Measurements from ENCODE around the gene GAL3ST2. TPM values are rescaled to one million over a fixed set of nuclear protein-coding genes. Genes with fewer than 3 reads are reported as not detected.

GAL3ST2 gene
- total and polyA plus RNA-seq, 4 donors: 0.03 to 0.33 (median 0.23) TPM; not detected in 1

GRCh38 chr2:241834527-241835210 lies 58.0 kb downstream of the GAL3ST2 start (continued):
- TF ChIP-seq, protein P1, sequence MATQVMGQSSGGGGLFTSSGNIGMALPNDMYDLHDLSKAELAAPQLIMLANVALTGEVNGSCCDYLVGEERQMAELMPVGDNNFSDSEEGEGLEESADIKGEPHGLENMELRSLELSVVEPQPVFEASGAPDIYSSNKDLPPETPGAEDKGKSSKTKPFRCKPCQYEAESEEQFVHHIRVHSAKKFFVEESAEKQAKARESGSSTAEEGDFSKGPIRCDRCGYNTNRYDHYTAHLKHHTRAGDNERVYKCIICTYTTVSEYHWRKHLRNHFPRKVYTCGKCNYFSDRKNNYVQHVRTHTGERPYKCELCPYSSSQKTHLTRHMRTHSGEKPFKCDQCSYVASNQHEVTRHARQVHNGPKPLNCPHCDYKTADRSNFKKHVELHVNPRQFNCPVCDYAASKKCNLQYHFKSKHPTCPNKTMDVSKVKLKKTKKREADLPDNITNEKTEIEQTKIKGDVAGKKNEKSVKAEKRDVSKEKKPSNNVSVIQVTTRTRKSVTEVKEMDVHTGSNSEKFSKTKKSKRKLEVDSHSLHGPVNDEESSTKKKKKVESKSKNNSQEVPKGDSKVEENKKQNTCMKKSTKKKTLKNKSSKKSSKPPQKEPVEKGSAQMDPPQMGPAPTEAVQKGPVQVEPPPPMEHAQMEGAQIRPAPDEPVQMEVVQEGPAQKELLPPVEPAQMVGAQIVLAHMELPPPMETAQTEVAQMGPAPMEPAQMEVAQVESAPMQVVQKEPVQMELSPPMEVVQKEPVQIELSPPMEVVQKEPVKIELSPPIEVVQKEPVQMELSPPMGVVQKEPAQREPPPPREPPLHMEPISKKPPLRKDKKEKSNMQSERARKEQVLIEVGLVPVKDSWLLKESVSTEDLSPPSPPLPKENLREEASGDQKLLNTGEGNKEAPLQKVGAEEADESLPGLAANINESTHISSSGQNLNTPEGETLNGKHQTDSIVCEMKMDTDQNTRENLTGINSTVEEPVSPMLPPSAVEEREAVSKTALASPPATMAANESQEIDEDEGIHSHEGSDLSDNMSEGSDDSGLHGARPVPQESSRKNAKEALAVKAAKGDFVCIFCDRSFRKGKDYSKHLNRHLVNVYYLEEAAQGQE (IDR thresholded peaks at IDR 0.05): no peak
- TF ChIP-seq GABPA (IDR thresholded peaks at IDR 0.05 in 1 of 2, conservative IDR thresholded peaks at IDR 0.05 in 1 of 2) (no peak), EGR1 (IDR thresholded peaks at IDR 0.05; ENCODE audit: low read depth in 2 of 2) (no peak), FOXA1 (IDR thresholded peaks at IDR 0.05) (no peak), RXRA (IDR thresholded peaks at IDR 0.05) (no peak)

DNA sequence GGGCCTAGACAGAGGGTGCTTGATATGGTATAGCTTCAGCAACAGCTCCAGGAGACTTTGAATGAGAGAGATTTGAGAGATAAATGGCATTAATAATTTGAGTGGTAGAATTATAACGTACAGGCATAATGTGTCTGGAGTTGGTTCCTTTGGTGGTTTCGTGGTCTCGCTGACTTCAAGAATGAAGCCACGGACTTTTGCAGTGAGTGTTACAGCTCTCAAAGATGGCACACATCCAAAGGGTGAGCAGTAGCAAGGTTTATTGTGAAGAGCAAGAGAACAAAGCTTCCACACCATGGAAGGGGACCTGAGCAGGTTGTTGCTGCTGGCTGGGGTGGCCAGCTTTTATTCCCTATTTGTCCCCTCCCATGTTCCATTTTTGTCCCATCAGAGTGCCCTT lies 59.0 kb downstream of the GAL3ST2 start:
- Histone ChIP-seq H3K4me1 (ENCODE audit: control insufficient read depth in 4 of 4, insufficient read depth in 4 of 4, low read length in 3 of 4) (no peaks in the 10 kb centered on the region), H3K4me3 (ENCODE audit: low read depth in 1 of 3, low read length in 3 of 3) (no peak overlapping the region)
- 73% methylated on average over 4 of the region's 4 CpGs for WGBS

More for the DNA sequence above, 59.0 kb downstream of the GAL3ST2 start:
- H3K27me3 ChIP-seq (ENCODE audit: control insufficient read depth in 4 of 4, insufficient read depth in 4 of 4, low read length in 3 of 4): no peaks in the 10 kb centered on the region
- H3K9ac ChIP-seq (ENCODE audit: low read depth in 1 of 2, low read length in 2 of 2): no peak overlapping the region
- TF ChIP-seq FOXA2 (IDR thresholded peaks at IDR 0.05) (no peak), JUND (IDR thresholded peaks at IDR 0.05) (no peak), HNF4A (conservative IDR thresholded peaks at IDR 0.05) (no peak), NR2F2 (IDR thresholded peaks at IDR 0.05) (no peak), ZBTB33 (IDR thresholded peaks at IDR 0.05) (no peak), FOXA1 (IDR thresholded peaks at IDR 0.05) (no peak), CTCF (IDR thresholded peaks at IDR 0.05; ENCODE audit: low read depth, low read length, missing input control) (no peak), TAF1 (conservative IDR thresholded peaks at IDR 0.05) (no peak), YY1 (IDR thresholded peaks at IDR 0.05) (no peak), RAD21 (IDR thresholded peaks at IDR 0.05) (no peak), EGR1 (IDR thresholded peaks at IDR 0.05; ENCODE audit: low read depth in 2 of 2) (no peak), HNF4G (IDR thresholded peaks at IDR 0.05) (no peak), SP1 (IDR thresholded peaks at IDR 0.05) (no peak), RXRA (IDR thresholded peaks at IDR 0.05) (no peak), GABPA (IDR thresholded peaks at IDR 0.05 in 1 of 2, conservative IDR thresholded peaks at IDR 0.05 in 1 of 2) (no peak)
- TF ChIP-seq, protein P1 (IDR thresholded peaks at IDR 0.05): no peak
- TF ChIP-seq, protein P2, sequence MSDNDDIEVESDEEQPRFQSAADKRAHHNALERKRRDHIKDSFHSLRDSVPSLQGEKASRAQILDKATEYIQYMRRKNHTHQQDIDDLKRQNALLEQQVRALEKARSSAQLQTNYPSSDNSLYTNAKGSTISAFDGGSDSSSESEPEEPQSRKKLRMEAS (IDR thresholded peaks at IDR 0.05): no peak
- TF ChIP-seq, protein P3, sequence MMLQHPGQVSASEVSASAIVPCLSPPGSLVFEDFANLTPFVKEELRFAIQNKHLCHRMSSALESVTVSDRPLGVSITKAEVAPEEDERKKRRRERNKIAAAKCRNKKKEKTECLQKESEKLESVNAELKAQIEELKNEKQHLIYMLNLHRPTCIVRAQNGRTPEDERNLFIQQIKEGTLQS (IDR thresholded peaks at IDR 0.05): no peak
- no peak overlapping the region for H3K27ac ChIP-seq (ENCODE audit: low read depth in 1 of 2, low read length in 2 of 2)
- DNase-seq (ENCODE audit: low spot score): no peak
- no peaks in the 10 kb centered on the region for H3K9me3 ChIP-seq (ENCODE audit: control insufficient read depth in 4 of 4, low read length in 3 of 4)
- no peaks in the 10 kb centered on the region for H3K36me3 ChIP-seq (ENCODE audit: control insufficient read depth in 4 of 4, insufficient read depth in 3 of 4, low read depth in 1 of 4, low read length in 3 of 4)
